GM18870 (cell line): ENCODE data around the gene KLHL30.
A peak's percentile ranks its signal among the peaks of the same experiment; 100 is the strongest.
"Not testable (repeated sequence)": the region's sequence is repeated elsewhere in the genome, so short reads cannot be mapped to it uniquely, and the experiment has no call there.

Experiments
- ATAC-seq: cut with Tn5 transposase; IDR thresholded peaks from one replicate; pipeline ENCODE4 v1.9.1; 2021; ENCODE audit warnings: moderate library complexity; ENCODE audit not compliant: unreplicated experiment

Gene KLHL30

GRCh38 chr2:238101891-238102841, 36.3 kb upstream of the KLHL30 start:
- no peak for ATAC-seq

GRCh38 chr2:238102865-238103264, 35.6 kb upstream of the KLHL30 start:
- ATAC-seq = no peak

GRCh38 chr2:238103465-238104225, 34.8 kb upstream of the KLHL30 start:
- ATAC-seq = no peak

- ATAC-seq = no peak
Measured at GRCh38 chr2:238104226-238104690, 34.2 kb upstream of the KLHL30 start.

GRCh38 chr2:238104691-238105371, 33.6 kb upstream of the KLHL30 start:
- ATAC-seq = no peak

- ATAC-seq = no peak
Measured at GRCh38 chr2:238105506-238106338, 32.7 kb upstream of the KLHL30 start.

GRCh38 chr2:238106339-238106697, 32.1 kb upstream of the KLHL30 start:
- no peak for ATAC-seq

GRCh38 chr2:238106698-238107524, 31.6 kb upstream of the KLHL30 start:
- no peak for ATAC-seq

GRCh38 chr2:238107525-238108422, 30.7 kb upstream of the KLHL30 start:
- peak; percentile 43 for ATAC-seq

- ATAC-seq = peak; percentile 66
Measured at GRCh38 chr2:238108423-238109183, 29.9 kb upstream of the KLHL30 start.

GRCh38 chr2:238113611-238114010, 24.9 kb upstream of the KLHL30 start:
- no peak for ATAC-seq

- ATAC-seq = no peak
Measured at GRCh38 chr2:238114331-238114841, 24.1 kb upstream of the KLHL30 start.

GRCh38 chr2:238114851-238115660, 23.4 kb upstream of the KLHL30 start:
- no peak for ATAC-seq

- not testable (repeated sequence) for ATAC-seq
Measured at GRCh38 chr2:238115709-238116108, 22.8 kb upstream of the KLHL30 start.

GRCh38 chr2:238116298-238117198, 21.9 kb upstream of the KLHL30 start:
- ATAC-seq = no peak
